Skin epidermis (tissue), 12 donors: ENCODE data around the gene MAST4.
"Not testable (repeated sequence)": the region's sequence is repeated elsewhere in the genome, so short reads cannot be mapped to it uniquely, and the experiment has no call there.

Experiments used
- H3K27ac ChIP-seq, 21 experiments: fragments of 200-600 bp; sonication (generic) in 11 of 21; one replicate each; pipeline ENCODE4 v1.5.0; 2020; ENCODE audit warnings: mild to moderate bottlenecking in 3 of 21, inconsistent platforms in 2 of 21, moderate library complexity in 2 of 21
- H3K4me3 ChIP-seq, 7 experiments: fragments of 200-600 bp; sonication (generic) in 2 of 7; one replicate each; pipeline ENCODE4 v1.5.0; 2020; ENCODE audit warnings: inconsistent platforms in 2 of 7, mild to moderate bottlenecking in 2 of 7, moderate library complexity in 1 of 7

MAST4 gene

GRCh38 chr5:66738136-66738535 is 141.9 kb downstream of the MAST4 start:
- H3K4me3 ChIP-seq, result no peak overlapping the region
- H3K27ac ChIP-seq, result no peak overlapping the region

- no peak overlapping the region for H3K27ac ChIP-seq
- H3K4me3 ChIP-seq, result no peak overlapping the region
Observed at GRCh38 chr5:66739021-66739420, 142.8 kb downstream of the MAST4 start.

GRCh38 chr5:66739951-66740350 is 143.8 kb downstream of the MAST4 start:
- Histone ChIP-seq H3K4me3 (no peak overlapping the region), H3K27ac (no peak overlapping the region)

GRCh38 chr5:66741394-66741793 is 145.2 kb downstream of the MAST4 start:
- no peak overlapping the region for H3K4me3 ChIP-seq
- no peak overlapping the region for H3K27ac ChIP-seq

- H3K4me3 ChIP-seq, result no peak overlapping the region
- H3K27ac ChIP-seq, result no peak overlapping the region
Observed at GRCh38 chr5:66742083-66742895, 146.1 kb downstream of the MAST4 start.

GRCh38 chr5:66742896-66743247 is 146.7 kb downstream of the MAST4 start:
- no peak overlapping the region for H3K4me3 ChIP-seq
- no peak overlapping the region for H3K27ac ChIP-seq

GRCh38 chr5:66743344-66743743 is 147.2 kb downstream of the MAST4 start:
- no peak overlapping the region for H3K27ac ChIP-seq

GRCh38 chr5:66744040-66744439 is 147.8 kb downstream of the MAST4 start:
- Histone ChIP-seq H3K4me3 (no peak overlapping the region), H3K27ac (no peak overlapping the region)

More at GRCh38 chr5:66743344-66743743, 147.2 kb downstream of the MAST4 start:
- no peak overlapping the region for H3K4me3 ChIP-seq

GRCh38 chr5:66745297-66745696 is 149.1 kb downstream of the MAST4 start:
- no peak overlapping the region for H3K4me3 ChIP-seq
- no peak overlapping the region for H3K27ac ChIP-seq

GRCh38 chr5:66747607-66748006 is 151.4 kb downstream of the MAST4 start:
- no peak overlapping the region for H3K27ac ChIP-seq
- H3K4me3 ChIP-seq, result no peak overlapping the region

GRCh38 chr5:66752668-66753067 is 156.5 kb downstream of the MAST4 start:
- H3K27ac ChIP-seq, H3K4me3 ChIP-seq: not testable (repeated sequence)

GRCh38 chr5:66757219-66757833 is 161.1 kb downstream of the MAST4 start:
- Histone ChIP-seq H3K27ac (no peak overlapping the region), H3K4me3 (no peak overlapping the region)

- Histone ChIP-seq H3K27ac (no peak overlapping the region), H3K4me3 (no peak overlapping the region)
Observed at GRCh38 chr5:66757834-66758371, 161.7 kb downstream of the MAST4 start.

GRCh38 chr5:66769030-66769733 is 173.0 kb downstream of the MAST4 start:
- no peak overlapping the region for H3K4me3 ChIP-seq
- no peak overlapping the region for H3K27ac ChIP-seq

GRCh38 chr5:66769839-66770617 is 173.8 kb downstream of the MAST4 start:
- H3K4me3 ChIP-seq, result no peak overlapping the region
- no peak overlapping the region for H3K27ac ChIP-seq

- Histone ChIP-seq H3K27ac (no peak overlapping the region), H3K4me3 (no peak overlapping the region)
Observed at GRCh38 chr5:66777868-66778267, 181.7 kb downstream of the MAST4 start.

GRCh38 chr5:66779528-66779927 is 183.3 kb downstream of the MAST4 start:
- Histone ChIP-seq H3K27ac (no peak overlapping the region), H3K4me3 (no peak overlapping the region)

- Histone ChIP-seq H3K27ac (no peak overlapping the region), H3K4me3 (no peak overlapping the region)
Observed at GRCh38 chr5:66788556-66788955, 192.4 kb downstream of the MAST4 start.

- Histone ChIP-seq H3K27ac (no peak overlapping the region), H3K4me3 (no peak overlapping the region)
Observed at GRCh38 chr5:66789434-66789833, 193.2 kb downstream of the MAST4 start.

- no peak overlapping the region for H3K4me3 ChIP-seq
- H3K27ac ChIP-seq, result no peak overlapping the region
Observed at GRCh38 chr5:66793049-66793448, 196.9 kb downstream of the MAST4 start.
